ENCODE results near the gene DCST1. TPM values are rescaled to one million over a fixed set of nuclear protein-coding genes. Genes with fewer than 3 reads are reported as not detected.

The DCST1 gene
- total and polyA plus RNA-seq, 7 donors = 0.12 to 0.34 TPM; not detected in 5

- ATAC-seq (no peak), DNase-seq (peak; percentile 41 to 71)
- Histone ChIP-seq H3K4me3 (peak overlapping the region; percentile 88), H3K27ac (peak overlapping the region; percentile 86), H3K9me3 (no peaks in the 10 kb centered on the region), H3K27me3 (ENCODE audit: insufficient read depth in 3 of 3, low read length in 2 of 3) (no peaks in the 10 kb centered on the region), H3K4me1 (peaks cover 23% of the 10 kb centered on the region), H3K36me3 (ENCODE audit: insufficient read depth in 1 of 2, low read depth in 1 of 2) (peaks cover 0 to 48% of the 10 kb centered on the region in 2 donors)
- intact Hi-C loops (cut with DNase I) = loop anchor here in 1 of 2 donors (10.0 kb wide), 1 partner anchor 498 kb away; the partner anchor contains the start of gene UBE2Q1
- 55 to 58% (median 57%) methylated on average over 12 of the region's 12 CpGs for WGBS, 3 donors
- peak; percentile 5 for TF ChIP-seq CTCF (IDR thresholded peaks at IDR 0.05)
These were observed 19.1 kb downstream of the DCST1 start for GRCh38 chr1:155052439-155053395.

- no peak overlapping the region for H3K4me3 ChIP-seq
- no peak for DNase-seq
- H3K9me3 ChIP-seq = no peaks in the 10 kb centered on the region
- H3K27me3 ChIP-seq (ENCODE audit: insufficient read depth in 3 of 3, low read length in 2 of 3) = no peaks in the 10 kb centered on the region
- peaks cover 0 to 57% of the 10 kb centered on the region in 2 donors for H3K36me3 ChIP-seq (ENCODE audit: insufficient read depth in 1 of 2, low read depth in 1 of 2)
- intact Hi-C loops (cut with DNase I) = loop anchor here in 1 of 2 donors (10.0 kb wide), 1 partner anchor 499 kb away; the partner anchor contains the start of gene UBE2Q1
- ATAC-seq = no peak
- H3K27ac ChIP-seq = peak overlapping the region; percentile 0
- peaks cover 16% of the 10 kb centered on the region for H3K4me1 ChIP-seq
- TF ChIP-seq CTCF (IDR thresholded peaks at IDR 0.05) = no peak
- 78 to 87% (median 83%) methylated on average over 7 of the region's 7 CpGs for WGBS, 3 donors
These were observed 20.0 kb downstream of the DCST1 start for GRCh38 chr1:155053531-155054105.

- Histone ChIP-seq H3K4me3 (no peak overlapping the region), H3K9me3 (no peaks in the 10 kb centered on the region), H3K4me1 (peaks cover 6% of the 10 kb centered on the region), H3K27me3 (ENCODE audit: insufficient read depth in 3 of 3, low read length in 2 of 3) (no peaks in the 10 kb centered on the region), H3K36me3 (ENCODE audit: insufficient read depth in 1 of 2, low read depth in 1 of 2) (peaks cover 0 to 82% of the 10 kb centered on the region in 2 donors), H3K27ac (no peak overlapping the region)
- no peak for ATAC-seq
- 88 to 91% (median 90%) methylated on average over 8 of the region's 8 CpGs for WGBS, 3 donors
- DNase-seq = no peak
- no peak for TF ChIP-seq CTCF (IDR thresholded peaks at IDR 0.05)
- intact Hi-C loops (cut with DNase I) = loop anchor here in 1 of 2 donors (10.0 kb wide), 1 partner anchor 502 kb away; the partner anchor contains the start of gene UBE2Q1
These were observed 23.5 kb downstream of the DCST1 start for GRCh38 chr1:155057104-155057503.

GRCh38 chr1:155057788-155058211 lies 24.2 kb downstream of the DCST1 start:
- WGBS, 3 donors = 92 to 94% (median 93%) methylated on average over 13 of the region's 13 CpGs
- intact Hi-C loops (cut with DNase I) = loop anchor here in 1 of 2 donors (10.0 kb wide), 1 partner anchor 503 kb away; the partner anchor contains the start of gene UBE2Q1
- DNase-seq = no peak
- no peak for TF ChIP-seq CTCF (IDR thresholded peaks at IDR 0.05)
- ATAC-seq = no peak
- Histone ChIP-seq H3K27me3 (ENCODE audit: insufficient read depth in 3 of 3, low read length in 2 of 3) (no peaks in the 10 kb centered on the region), H3K9me3 (no peaks in the 10 kb centered on the region), H3K4me3 (no peak overlapping the region), H3K4me1 (peaks cover 12% of the 10 kb centered on the region), H3K27ac (no peak overlapping the region), H3K36me3 (ENCODE audit: insufficient read depth in 1 of 2, low read depth in 1 of 2) (peaks cover 0 to 82% of the 10 kb centered on the region in 2 donors)

All from psoas muscle (tissue), 8 donors.